Upper lobe of left lung (tissue), 6 donors: ENCODE data around the gene TRAPPC6A. TPM values are rescaled to one million over a fixed set of nuclear protein-coding genes. Genes with fewer than 3 reads are reported as not detected.
A peak's percentile ranks its signal among the peaks of the same experiment; 100 is the strongest.

Experiments
- ATAC-seq, 2 donors: fragments of 200-7000 bp; cut with Tn5 transposase; one replicate each; pipeline ENCODE4 v1.9.1; 2022; ENCODE audit warnings: mild to moderate bottlenecking in 2 of 2, moderate library complexity in 2 of 2; ENCODE audit not compliant: low FRiP score in 2 of 2
- DNase-seq, 2 donors: peaks; one replicate each; pipeline ENCODE4 v3.0.0-alpha.2; 2019 to 2020
- H3K27ac ChIP-seq, 4 donors: fragments of 200-600 bp; sonication (generic); one replicate each; pipeline ENCODE4 v1.5.1; 2016 to 2019
- H3K27me3 ChIP-seq, 4 donors: fragments of 200-600 bp; sonication (generic); one replicate each; pipeline ENCODE4 v1.5.1; 2017 to 2019
- H3K36me3 ChIP-seq, 4 donors: fragments of 200-600 bp; sonication (generic); one replicate each; pipeline ENCODE4 v1.5.1; 2016 to 2019
- H3K4me1 ChIP-seq, 4 donors: fragments of 200-600 bp; sonication (generic); one replicate each; pipeline ENCODE4 v1.5.1; 2018 to 2019
- H3K4me3 ChIP-seq, 4 donors: fragments of 200-600 bp; sonication (generic); one replicate each; pipeline ENCODE4 v1.5.1; 2017 to 2019; ENCODE audit warnings: mild to moderate bottlenecking in 2 of 4, moderate library complexity in 1 of 4
- H3K9me3 ChIP-seq, 4 donors: fragments of 200-600 bp; sonication (generic); one replicate each; pipeline ENCODE4 v1.5.1; 2018 to 2019
- CTCF ChIP-seq, 6 experiments: fragments of 450-650 bp in 4 of 6; fragments of 200-600 bp in 2 of 6; sonication (generic) in 2 of 6; IDR thresholded peaks; one replicate each; pipeline ENCODE4 v1.5.1; 2016 to 2019; ENCODE audit warnings: antibody characterized with exemption in 6 of 6
- EP300 ChIP-seq, 4 donors: sonication (generic); formaldehyde crosslinking; IDR thresholded peaks; one replicate each; pipeline ENCODE4 v1.5.1; 2017; ENCODE audit warnings: antibody characterized with exemption in 4 of 4, control low read depth in 2 of 4
- POLR2A ChIP-seq, 4 donors: fragments of 450-650 bp; IDR thresholded peaks; one replicate each; pipeline ENCODE4 v1.5.1; 2016 to 2017; ENCODE audit warnings: antibody characterized with exemption in 4 of 4, mild to moderate bottlenecking in 2 of 4
- POLR2AphosphoS5 ChIP-seq, 2 donors: sonication (generic); formaldehyde crosslinking; IDR thresholded peaks; one replicate each; pipeline ENCODE4 v1.5.1; 2017; ENCODE audit warnings: antibody characterized with exemption in 2 of 2
- WGBS, 2 donors: methylation state at CpG; one replicate each; pipeline ENCODE4 v1.1.5; 2017 to 2018; 5-methylcytosine and 5-hydroxymethylcytosine counted together
- total RNA-seq, 6 donors: library from RNA; depleted of rRNA in 4 of 6; stranded (reverse); fragments of >200 nt in 4 of 6; gene quantifications; one replicate each; pipeline versions ENCODE4 v1.1.0 to v1.2.1, GENCODE V29; 2016 to 2021
- donor health status: DM: no; HTN: no; CAD: no; lungs with moderate emphysema.
- donor health status: DM: no; HTN: yes; CAD: no; lungs with severe emphysema.

TRAPPC6A gene
- total RNA-seq, 6 donors from 2014 or later: 10.5 to 53.3 (median 23.7) TPM

DNA sequence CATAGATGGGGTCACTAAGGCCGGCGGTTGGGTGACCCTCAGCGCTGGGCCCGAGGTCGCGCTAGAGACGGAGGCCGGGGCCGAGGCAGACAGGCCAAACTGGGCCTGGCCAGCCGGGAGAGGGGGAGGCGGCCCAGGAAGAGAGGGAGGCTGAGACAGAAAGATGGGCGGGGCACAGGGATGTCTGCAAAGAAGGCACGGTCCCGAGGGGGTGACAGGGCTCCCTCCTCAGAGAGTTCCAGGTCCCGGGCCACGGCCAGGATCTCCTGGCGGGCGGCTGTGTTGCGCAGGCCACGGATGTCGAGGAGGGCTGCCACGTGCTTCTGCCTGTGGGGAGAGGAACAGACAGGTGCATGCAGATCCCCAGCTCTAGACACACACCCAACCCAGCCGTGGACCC is 35.0 kb upstream of the TRAPPC6A start:
- H3K27me3 ChIP-seq: peaks cover 0 to 22% (median 8%) of the 10 kb centered on the region in 4 donors
- no peaks in the 10 kb centered on the region for H3K9me3 ChIP-seq
- H3K27ac ChIP-seq: peak overlapping the region in 3 of 4 donors; percentile 51 to 72 (median 71)
- no peak overlapping the region for H3K4me3 ChIP-seq
- ATAC-seq: no peak
- H3K4me1 ChIP-seq: peaks cover 11 to 46% (median 20%) of the 10 kb centered on the region in 4 donors
- H3K36me3 ChIP-seq: no peaks in the 10 kb centered on the region
- peak in 1 of 2 donors; percentile 62 for DNase-seq
- WGBS, 2 donors: 82 to 83% methylated on average over 13 to 23 of the region's 23 CpGs
- no peak for TF ChIP-seq EP300 (IDR thresholded peaks at IDR 0.05)
- TF ChIP-seq POLR2A (IDR thresholded peaks at IDR 0.05): no peak
- TF ChIP-seq CTCF (IDR thresholded peaks at IDR 0.05): no peak
- no peak for TF ChIP-seq POLR2AphosphoS5 (IDR thresholded peaks at IDR 0.05)

- Histone ChIP-seq H3K27me3 (peaks cover 0 to 11% (median 4%) of the 10 kb centered on the region in 4 donors), H3K9me3 (no peaks in the 10 kb centered on the region), H3K4me1 (peaks cover 11 to 42% (median 20%) of the 10 kb centered on the region in 4 donors), H3K4me3 (no peak overlapping the region), H3K36me3 (no peaks in the 10 kb centered on the region), H3K27ac (peak overlapping the region; percentile 51 to 72 (median 63))
- peak; percentile 27 to 67 for TF ChIP-seq POLR2AphosphoS5 (IDR thresholded peaks at IDR 0.05)
- no peak for TF ChIP-seq CTCF (IDR thresholded peaks at IDR 0.05)
- TF ChIP-seq POLR2A (IDR thresholded peaks at IDR 0.05): no peak
- TF ChIP-seq EP300 (IDR thresholded peaks at IDR 0.05): no peak
- DNase-seq: peak; percentile 55 to 71
- WGBS, 2 donors: 11 to 13% methylated on average over 13 to 16 of the region's 17 CpGs
- peak; percentile 40 to 74 for ATAC-seq
Observed at GRCh38 chr19:45211751-45212381, 33.8 kb upstream of the TRAPPC6A start.

DNA sequence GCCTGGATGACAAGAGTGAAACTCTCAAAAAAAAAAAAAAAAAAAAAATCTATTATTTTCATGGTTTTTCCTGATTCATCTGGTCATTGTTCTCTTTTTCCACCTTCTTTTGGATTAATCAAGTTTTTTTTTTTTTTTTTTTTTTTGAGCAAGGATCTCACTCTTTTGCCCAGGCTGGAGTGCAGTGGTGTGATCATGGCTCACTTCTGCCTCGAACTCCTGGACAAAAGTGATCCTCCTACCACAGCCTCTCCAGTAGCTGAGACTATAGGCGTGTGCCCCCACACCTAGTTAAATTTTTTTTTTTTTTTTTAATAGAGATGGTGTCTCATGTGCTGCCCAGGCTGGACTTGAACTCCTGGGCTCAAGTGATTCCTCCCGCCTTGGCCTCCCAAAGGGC is 28.3 kb upstream of the TRAPPC6A start:
- no peak for DNase-seq
- TF ChIP-seq POLR2A (IDR thresholded peaks at IDR 0.05) (no peak), EP300 (IDR thresholded peaks at IDR 0.05) (no peak), POLR2AphosphoS5 (IDR thresholded peaks at IDR 0.05) (no peak), CTCF (IDR thresholded peaks at IDR 0.05) (no peak)
- H3K4me3 ChIP-seq: no peak overlapping the region
- H3K4me1 ChIP-seq: peaks cover 1 to 8% (median 6%) of the 10 kb centered on the region in 4 donors
- no peak for ATAC-seq
- H3K27me3 ChIP-seq: no peaks in the 10 kb centered on the region
- WGBS, 2 donors: 90 to 99% methylated on average over 3 of the region's 3 CpGs
- H3K36me3 ChIP-seq: no peaks in the 10 kb centered on the region
- no peak overlapping the region for H3K27ac ChIP-seq
- no peaks in the 10 kb centered on the region for H3K9me3 ChIP-seq

- Histone ChIP-seq H3K27ac (no peak overlapping the region), H3K4me3 (no peak overlapping the region), H3K27me3 (no peaks in the 10 kb centered on the region), H3K4me1 (peaks cover 0 to 8% (median 4%) of the 10 kb centered on the region in 4 donors), H3K9me3 (no peaks in the 10 kb centered on the region), H3K36me3 (no peaks in the 10 kb centered on the region)
- TF ChIP-seq CTCF (IDR thresholded peaks at IDR 0.05): no peak
- no peak for TF ChIP-seq EP300 (IDR thresholded peaks at IDR 0.05)
- TF ChIP-seq POLR2A (IDR thresholded peaks at IDR 0.05): no peak
- TF ChIP-seq POLR2AphosphoS5 (IDR thresholded peaks at IDR 0.05): no peak
- no peak for DNase-seq
- no peak for ATAC-seq
- WGBS, 2 donors: 78 to 80% methylated on average over 12 of the region's 12 CpGs
Observed at GRCh38 chr19:45205810-45206209, 27.8 kb upstream of the TRAPPC6A start.

DNA sequence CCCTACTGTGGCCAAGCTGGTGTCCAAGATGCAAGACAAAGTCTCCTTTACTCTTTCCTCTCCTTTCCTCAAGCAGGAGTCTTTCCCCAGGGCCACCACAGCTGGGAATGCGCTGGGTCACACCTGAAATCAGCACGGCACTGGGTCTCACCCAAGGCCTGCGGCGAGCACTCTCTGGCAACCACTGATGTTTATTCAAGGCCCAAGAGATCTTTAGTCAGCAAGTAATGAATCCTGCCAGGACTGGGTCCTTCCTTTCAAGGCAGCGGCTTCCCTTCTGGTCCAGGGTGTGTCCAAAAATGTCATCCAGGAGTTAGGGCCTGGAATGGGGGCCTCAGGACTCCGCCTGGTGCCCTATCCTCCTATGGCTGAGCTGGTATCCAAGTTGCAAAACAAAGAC is 24.6 kb upstream of the TRAPPC6A start:
- no peak for TF ChIP-seq EP300 (IDR thresholded peaks at IDR 0.05)
- TF ChIP-seq CTCF (IDR thresholded peaks at IDR 0.05): no peak
- no peak for TF ChIP-seq POLR2AphosphoS5 (IDR thresholded peaks at IDR 0.05)
- no peak for TF ChIP-seq POLR2A (IDR thresholded peaks at IDR 0.05)
- WGBS, 2 donors: 58 to 60% methylated on average over 1 to 6 of the region's 6 CpGs
- Histone ChIP-seq H3K4me1 (peaks cover 0 to 8% (median 2%) of the 10 kb centered on the region in 4 donors), H3K9me3 (no peaks in the 10 kb centered on the region), H3K36me3 (no peaks in the 10 kb centered on the region), H3K27ac (peak overlapping the region in 1 of 4 donors; percentile 2), H3K4me3 (no peak overlapping the region), H3K27me3 (no peaks in the 10 kb centered on the region)
- ATAC-seq (peak in 1 of 2 donors; percentile 51), DNase-seq (peak in 1 of 2 donors; percentile 37)
